ENCODE measurements around the gene ANXA2R. TPM values are rescaled to one million over a fixed set of nuclear protein-coding genes. Genes with fewer than 3 reads are reported as not detected.
"Not testable (repeated sequence)": the region's sequence is repeated elsewhere in the genome, so short reads cannot be mapped to it uniquely, and the experiment has no call there.

The ANXA2R gene
- total RNA-seq, 1 experiment from 2014 or later = 3.6 TPM

- ChIA-PET POLR2A (ENCODE audit: unreplicated experiment) (interaction anchor here (0.5 to 0.7 kb wide), 5 partner anchors 53 to 365 kb away, joined by 3 to 9 read pairs (median 5); no protein-coding TSS in a partner anchor), CTCF (interaction anchor here (0.9 kb wide), 1 partner anchor 150 kb away, joined by 3 read pairs; no protein-coding TSS in a partner anchor)
- Histone ChIP-seq H4K20me1 (ENCODE audit: insufficient read depth) (no peaks in the 10 kb centered on the region), H3K4me3 (no peak overlapping the region), H2AFZ (no peak overlapping the region), H3K4me2 (no peak overlapping the region), H3K4me1 (replicated peaks; ENCODE audit: insufficient read depth) (peaks cover 8% of the 10 kb centered on the region), H3K27me3 (ENCODE audit: insufficient read depth, low read depth) (no peaks in the 10 kb centered on the region), H3K79me2 (ENCODE audit: low read depth) (peaks cover 13% of the 10 kb centered on the region), H3K9me3 (ENCODE audit: insufficient read depth, low read depth) (no peaks in the 10 kb centered on the region; the same call in 1 of the 2 replicates), H3K9me2 (ENCODE audit: insufficient read depth) (no peaks in the 10 kb centered on the region), H3K27ac (0 out of 2 replicates have a peak overlapping the region, but pooled peaks have one; percentile 2), H3K36me3 (ENCODE audit: low read depth) (no peaks in the 10 kb centered on the region), H3F3A (ENCODE audit: insufficient read depth, low read depth) (peaks cover 37% of the 10 kb centered on the region; the same call in 1 of the 2 replicates)
- intact Hi-C loops (cut with micrococcal nuclease; ENCODE audit: unreplicated experiment) = no loop called here
- TF ChIP-seq EZH2 (IDR thresholded peaks at IDR 0.05; ENCODE audit: low read depth) (no peak), CTCF (conservative IDR thresholded peaks at IDR 0.05) (no peak)
- no TSS peak for BruUV-seq (replicated peaks)
- no peak for DNase-seq
Observed at GRCh38 chr5:43061352-43062075, 21.4 kb upstream of the ANXA2R start.

- H3K36me3 ChIP-seq (ENCODE audit: low read depth); H4K20me1 ChIP-seq (ENCODE audit: insufficient read depth); H2AFZ ChIP-seq; BruUV-seq (replicated peaks); H3K4me2 ChIP-seq; H3K79me2 ChIP-seq (ENCODE audit: low read depth); DNase-seq; H3K9me3 ChIP-seq (ENCODE audit: insufficient read depth, low read depth); H3K27me3 ChIP-seq (ENCODE audit: insufficient read depth, low read depth); POLR2A ChIA-PET (ENCODE audit: unreplicated experiment); H3K9me2 ChIP-seq (ENCODE audit: insufficient read depth); H3K4me1 ChIP-seq (replicated peaks; ENCODE audit: insufficient read depth); H3K4me3 ChIP-seq; CTCF ChIA-PET; intact Hi-C loops (cut with micrococcal nuclease; ENCODE audit: unreplicated experiment); H3K27ac ChIP-seq: not testable (repeated sequence)
- H3F3A ChIP-seq (ENCODE audit: insufficient read depth, low read depth) = peaks cover 24% of the 10 kb centered on the region; the same call in 1 of the 2 replicates
Observed at GRCh38 chr5:43060020-43060419, 19.9 kb upstream of the ANXA2R start.

GRCh38 chr5:43055098-43055497, 15.0 kb upstream of the ANXA2R start:
- H4K20me1 ChIP-seq (ENCODE audit: insufficient read depth); H3K4me2 ChIP-seq; H2AFZ ChIP-seq; H3K79me2 ChIP-seq (ENCODE audit: low read depth); H3K9me2 ChIP-seq (ENCODE audit: insufficient read depth); H3K36me3 ChIP-seq (ENCODE audit: low read depth); CTCF ChIA-PET; H3F3A ChIP-seq (ENCODE audit: insufficient read depth, low read depth); H3K27me3 ChIP-seq (ENCODE audit: insufficient read depth, low read depth); H3K4me3 ChIP-seq; H3K4me1 ChIP-seq (replicated peaks; ENCODE audit: insufficient read depth); H3K9me3 ChIP-seq (ENCODE audit: insufficient read depth, low read depth); BruUV-seq (replicated peaks); DNase-seq; H3K27ac ChIP-seq; POLR2A ChIA-PET (ENCODE audit: unreplicated experiment); intact Hi-C loops (cut with micrococcal nuclease; ENCODE audit: unreplicated experiment): not testable (repeated sequence)

GRCh38 chr5:43051684-43052083, 11.6 kb upstream of the ANXA2R start:
- H3K79me2 ChIP-seq (ENCODE audit: low read depth) = no peaks in the 10 kb centered on the region
- no peaks in the 10 kb centered on the region for H4K20me1 ChIP-seq (ENCODE audit: insufficient read depth)
- no peak overlapping the region for H3K27ac ChIP-seq
- H2AFZ ChIP-seq = no peak overlapping the region
- H3K27me3 ChIP-seq (ENCODE audit: insufficient read depth, low read depth) = no peaks in the 10 kb centered on the region
- no peak overlapping the region for H3K4me3 ChIP-seq
- CTCF ChIA-PET = no interaction called here
- no peaks in the 10 kb centered on the region for H3K9me2 ChIP-seq (ENCODE audit: insufficient read depth)
- no peak for TF ChIP-seq CTCF (conservative IDR thresholded peaks at IDR 0.05)
- TF ChIP-seq EZH2 (IDR thresholded peaks at IDR 0.05; ENCODE audit: low read depth) = no peak
- intact Hi-C loops (cut with micrococcal nuclease; ENCODE audit: unreplicated experiment) = no loop called here
- BruUV-seq (replicated peaks) = no TSS peak
- H3F3A ChIP-seq (ENCODE audit: insufficient read depth, low read depth) = 0 out of 2 replicates have a peak, but pooled peaks cover 4% of the 10 kb centered on the region
- POLR2A ChIA-PET (ENCODE audit: unreplicated experiment) = no interaction called here
- no peaks in the 10 kb centered on the region for H3K36me3 ChIP-seq (ENCODE audit: low read depth)
- 0 out of 2 replicates have a peak, but pooled peaks cover 3% of the 10 kb centered on the region for H3K9me3 ChIP-seq (ENCODE audit: insufficient read depth, low read depth)
- no peak for DNase-seq
- H3K4me1 ChIP-seq (replicated peaks; ENCODE audit: insufficient read depth) = no peaks in the 10 kb centered on the region
- no peak overlapping the region for H3K4me2 ChIP-seq

All from PC-9 (cell line).